DMS 273 treated with DMSO at 0.1 percent for 48 hours (cell line): ENCODE measurements around the gene LDB1.

Experiments
- DNase-seq: peaks from one replicate; lab custom pipeline; 2025; lab: John Stamatoyannopoulos, UW

LDB1 gene

DNA sequence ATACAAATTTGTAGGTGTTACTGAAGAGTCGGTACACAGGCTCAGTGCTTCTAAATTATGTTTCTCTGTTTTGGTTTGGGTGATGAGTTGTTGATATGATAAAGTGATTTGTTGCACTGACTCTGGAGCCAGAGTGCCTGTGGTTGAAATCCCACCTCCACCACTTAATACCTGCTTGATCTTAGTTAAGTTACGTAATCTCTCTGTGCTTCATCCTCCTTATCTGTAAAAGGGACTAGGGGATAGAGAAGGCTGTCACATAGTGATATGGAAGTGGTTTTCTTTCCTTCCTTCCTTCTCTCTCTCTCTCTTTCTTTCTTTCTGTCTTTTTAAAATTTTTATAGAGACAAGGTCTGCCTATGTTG lies 55.7 kb downstream of the LDB1 start:
- no peak for DNase-seq

DNA sequence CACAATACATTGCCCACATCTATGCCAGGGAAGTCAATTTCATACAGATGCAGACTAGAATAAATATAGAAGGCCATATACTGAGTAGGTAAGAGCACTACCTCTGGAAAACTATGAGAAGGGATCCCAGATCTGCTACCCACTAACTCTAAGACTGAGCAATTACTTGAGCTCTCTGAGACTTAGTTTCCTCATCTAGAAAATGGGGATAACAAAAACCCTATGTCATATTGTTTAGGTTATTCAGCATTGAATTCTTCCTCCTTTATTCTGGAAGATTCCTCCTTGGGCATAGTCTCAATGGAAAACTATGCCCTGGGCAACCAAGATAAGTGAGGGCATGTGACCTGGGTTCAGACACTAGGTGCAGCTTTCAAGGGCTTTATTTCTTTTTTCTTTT lies 60.2 kb downstream of the LDB1 start:
- DNase-seq, result no peak
